Measurements from ENCODE around the gene CALD1.

CALD1 gene

GRCh38 chr7:134798155-134798554 is 18.7 kb downstream of the CALD1 start:
- no peak for DNase-seq
- H3K9me3 ChIP-seq: no peaks in the 10 kb centered on the region; the same call in 1 of the 2 replicates
- TF ChIP-seq, protein P1, sequence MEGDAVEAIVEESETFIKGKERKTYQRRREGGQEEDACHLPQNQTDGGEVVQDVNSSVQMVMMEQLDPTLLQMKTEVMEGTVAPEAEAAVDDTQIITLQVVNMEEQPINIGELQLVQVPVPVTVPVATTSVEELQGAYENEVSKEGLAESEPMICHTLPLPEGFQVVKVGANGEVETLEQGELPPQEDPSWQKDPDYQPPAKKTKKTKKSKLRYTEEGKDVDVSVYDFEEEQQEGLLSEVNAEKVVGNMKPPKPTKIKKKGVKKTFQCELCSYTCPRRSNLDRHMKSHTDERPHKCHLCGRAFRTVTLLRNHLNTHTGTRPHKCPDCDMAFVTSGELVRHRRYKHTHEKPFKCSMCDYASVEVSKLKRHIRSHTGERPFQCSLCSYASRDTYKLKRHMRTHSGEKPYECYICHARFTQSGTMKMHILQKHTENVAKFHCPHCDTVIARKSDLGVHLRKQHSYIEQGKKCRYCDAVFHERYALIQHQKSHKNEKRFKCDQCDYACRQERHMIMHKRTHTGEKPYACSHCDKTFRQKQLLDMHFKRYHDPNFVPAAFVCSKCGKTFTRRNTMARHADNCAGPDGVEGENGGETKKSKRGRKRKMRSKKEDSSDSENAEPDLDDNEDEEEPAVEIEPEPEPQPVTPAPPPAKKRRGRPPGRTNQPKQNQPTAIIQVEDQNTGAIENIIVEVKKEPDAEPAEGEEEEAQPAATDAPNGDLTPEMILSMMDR (IDR thresholded peaks at IDR 0.05; ENCODE audit: low read depth, low read length): no peak
- H3K27me3 ChIP-seq: peaks cover 7% of the 10 kb centered on the region
- H3K4me1 ChIP-seq: no peaks in the 10 kb centered on the region
- no peak overlapping the region for H3K4me3 ChIP-seq (ENCODE audit: low read depth, low read length)
- H3K36me3 ChIP-seq: no peaks in the 10 kb centered on the region

- H3K4me1 ChIP-seq: no peaks in the 10 kb centered on the region
- DNase-seq: no peak
- TF ChIP-seq, protein P1 (IDR thresholded peaks at IDR 0.05; ENCODE audit: low read depth, low read length): no peak
- H3K9me3 ChIP-seq: no peaks in the 10 kb centered on the region; the same call in 1 of the 2 replicates
- no peak overlapping the region for H3K4me3 ChIP-seq (ENCODE audit: low read depth, low read length)
- peaks cover 10% of the 10 kb centered on the region for H3K27me3 ChIP-seq
- no peaks in the 10 kb centered on the region for H3K36me3 ChIP-seq
Observed at GRCh38 chr7:134799377-134799776, 19.9 kb downstream of the CALD1 start.

DNA sequence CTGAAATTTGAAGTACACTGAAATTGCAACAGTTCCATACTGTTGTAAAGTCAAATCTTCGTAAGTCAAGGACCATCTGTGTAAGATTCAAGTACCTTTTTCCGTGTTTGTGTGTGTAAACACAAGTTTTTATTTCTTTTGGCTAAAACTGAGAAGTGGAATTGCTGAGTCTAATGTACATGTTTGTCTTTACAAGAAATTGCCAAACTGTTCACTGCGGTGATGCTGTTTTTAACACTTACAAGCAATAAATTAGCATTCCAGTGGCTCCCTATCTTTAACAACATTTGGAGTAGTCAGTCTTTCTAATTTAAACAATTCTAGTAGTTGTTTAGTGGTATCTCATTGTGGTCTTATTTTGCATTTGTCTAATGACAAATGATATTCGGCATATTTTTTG is 23.3 kb downstream of the CALD1 start:
- H3K36me3 ChIP-seq: no peaks in the 10 kb centered on the region
- TF ChIP-seq, protein P1 (IDR thresholded peaks at IDR 0.05; ENCODE audit: low read depth, low read length): no peak
- H3K4me3 ChIP-seq (ENCODE audit: low read depth, low read length): no peak overlapping the region
- no peaks in the 10 kb centered on the region; the same call in 1 of the 2 replicates for H3K9me3 ChIP-seq
- no peaks in the 10 kb centered on the region for H3K4me1 ChIP-seq
- no peak for DNase-seq
- peaks cover 16% of the 10 kb centered on the region; the same call in 1 of the 2 replicates for H3K27me3 ChIP-seq

DNA sequence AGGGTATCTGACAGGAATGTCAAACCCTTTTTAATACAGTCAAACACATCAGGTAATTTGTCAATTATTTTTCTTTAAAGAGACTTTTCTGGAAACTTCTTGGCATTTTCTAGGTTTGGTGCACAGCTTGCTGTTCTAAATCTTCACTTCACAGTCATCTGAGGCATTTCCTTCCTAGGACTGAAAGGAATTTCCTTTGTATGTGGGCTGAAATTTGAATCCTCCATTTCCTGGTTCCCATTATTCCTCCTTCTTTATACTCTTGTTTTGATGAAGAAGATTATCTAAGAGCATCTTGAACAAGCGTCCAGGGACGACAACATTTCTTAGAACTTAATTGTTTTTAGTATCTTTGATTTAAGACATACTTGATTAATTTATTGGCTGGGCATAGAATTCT is 24.9 kb downstream of the CALD1 start:
- H3K4me1 ChIP-seq: no peaks in the 10 kb centered on the region
- TF ChIP-seq, protein P1 (IDR thresholded peaks at IDR 0.05; ENCODE audit: low read depth, low read length): no peak
- peaks cover 12% of the 10 kb centered on the region; the same call in 1 of the 2 replicates for H3K27me3 ChIP-seq
- DNase-seq: no peak
- no peak overlapping the region for H3K4me3 ChIP-seq (ENCODE audit: low read depth, low read length)
- no peaks in the 10 kb centered on the region; the same call in 1 of the 2 replicates for H3K9me3 ChIP-seq
- H3K36me3 ChIP-seq: no peaks in the 10 kb centered on the region

DNA sequence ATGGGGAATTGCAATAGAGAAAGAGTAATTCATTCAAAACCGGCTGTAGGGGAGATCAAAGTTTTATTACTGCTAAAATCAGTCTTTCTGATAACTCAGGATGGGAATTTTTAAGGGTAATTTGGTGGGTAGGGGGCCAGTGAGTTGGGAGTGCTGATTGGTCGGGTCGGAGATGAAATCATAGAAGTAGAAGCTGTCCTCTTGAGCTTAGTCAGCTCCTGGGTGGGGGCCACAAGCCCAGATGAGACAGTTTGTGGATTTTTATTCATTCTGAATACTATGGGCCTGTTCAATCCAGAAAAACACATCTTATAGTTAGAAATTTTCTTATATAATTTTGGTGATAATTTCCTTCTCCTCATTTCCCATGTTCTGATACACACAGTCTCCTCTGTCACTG is 25.4 kb downstream of the CALD1 start:
- H3K9me3 ChIP-seq: no peaks in the 10 kb centered on the region; the same call in 1 of the 2 replicates
- TF ChIP-seq, protein P1 (IDR thresholded peaks at IDR 0.05; ENCODE audit: low read depth, low read length): no peak
- peaks cover 9% of the 10 kb centered on the region; the same call in 1 of the 2 replicates for H3K27me3 ChIP-seq
- no peak overlapping the region for H3K4me3 ChIP-seq (ENCODE audit: low read depth, low read length)
- no peaks in the 10 kb centered on the region for H3K4me1 ChIP-seq
- H3K36me3 ChIP-seq: no peaks in the 10 kb centered on the region
- DNase-seq: no peak

DNA sequence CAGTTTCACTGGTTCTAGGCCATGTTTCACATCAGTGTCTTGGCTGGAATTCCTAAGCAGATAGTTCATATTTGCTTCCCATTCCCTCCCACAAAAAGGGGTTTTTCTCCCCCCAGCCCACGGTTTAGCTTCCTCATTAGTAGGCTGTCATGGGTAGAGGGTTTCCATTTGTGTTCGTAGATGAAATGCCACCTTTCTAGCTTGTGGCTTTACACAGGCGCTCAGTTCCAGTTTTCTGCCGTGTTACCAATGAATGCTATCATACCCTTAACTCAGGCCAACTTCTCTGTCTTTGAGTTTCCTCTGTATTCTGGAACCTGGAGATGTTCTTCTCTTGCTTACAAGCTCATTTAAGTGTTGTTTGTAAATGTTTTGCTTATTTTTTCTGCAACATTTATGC is 26.8 kb downstream of the CALD1 start:
- peaks cover 9% of the 10 kb centered on the region for H3K27me3 ChIP-seq
- no peaks in the 10 kb centered on the region for H3K36me3 ChIP-seq
- no peaks in the 10 kb centered on the region for H3K4me1 ChIP-seq
- no peaks in the 10 kb centered on the region; the same call in 1 of the 2 replicates for H3K9me3 ChIP-seq
- H3K4me3 ChIP-seq (ENCODE audit: low read depth, low read length): no peak overlapping the region
- TF ChIP-seq, protein P1 (IDR thresholded peaks at IDR 0.05; ENCODE audit: low read depth, low read length): no peak
- no peak for DNase-seq

Measured in BE2C (cell line).